ENCODE results near the gene FAM20C.
"Not testable (repeated sequence)": the region's sequence is repeated elsewhere in the genome, so short reads cannot be mapped to it uniquely, and the experiment has no call there.

The FAM20C gene

GRCh38 chr7:193481-194251 is 1.3 kb downstream of the FAM20C start:
- no peak for DNase-seq

GRCh38 chr7:194252-195009 is 2.1 kb downstream of the FAM20C start:
- DNase-seq = no peak

- no peak for DNase-seq
Observed at GRCh38 chr7:195010-195829, 2.8 kb downstream of the FAM20C start.

GRCh38 chr7:195830-196128 is 3.4 kb downstream of the FAM20C start:
- DNase-seq = no peak

GRCh38 chr7:196283-196682 is 3.9 kb downstream of the FAM20C start:
- no peak for DNase-seq

GRCh38 chr7:196778-197321 is 4.5 kb downstream of the FAM20C start:
- no peak for DNase-seq

GRCh38 chr7:197413-198335 is 5.3 kb downstream of the FAM20C start:
- DNase-seq = no peak

- DNase-seq = no peak
Observed at GRCh38 chr7:199483-200249, 7.3 kb downstream of the FAM20C start.

- DNase-seq = no peak
Observed at GRCh38 chr7:200290-200689, 7.9 kb downstream of the FAM20C start.

GRCh38 chr7:200704-201103 is 8.3 kb downstream of the FAM20C start:
- no peak for DNase-seq

- DNase-seq = no peak
Observed at GRCh38 chr7:204326-204725, 12.0 kb downstream of the FAM20C start.

- no peak for DNase-seq
Observed at GRCh38 chr7:205115-206010, 13.0 kb downstream of the FAM20C start.

- not testable (repeated sequence) for DNase-seq
Observed at GRCh38 chr7:206351-206750, 14.0 kb downstream of the FAM20C start.

- no peak for DNase-seq
Observed at GRCh38 chr7:207418-208129, 15.2 kb downstream of the FAM20C start.

GRCh38 chr7:208130-208673 is 15.8 kb downstream of the FAM20C start:
- no peak for DNase-seq

GRCh38 chr7:208816-209215 is 16.4 kb downstream of the FAM20C start:
- DNase-seq = no peak

- DNase-seq = no peak
Observed at GRCh38 chr7:209416-209815, 17.0 kb downstream of the FAM20C start.

- no peak for DNase-seq
Observed at GRCh38 chr7:209906-210305, 17.5 kb downstream of the FAM20C start.

GRCh38 chr7:210401-210925 is 18.1 kb downstream of the FAM20C start:
- DNase-seq = no peak
